ENCODE results near the gene ZNF749.
A peak's percentile ranks its signal among the peaks of the same experiment; 100 is the strongest.

ZNF749 gene

GRCh38 chr19:57435062-57435978, at the start of gene ZNF749:
TSS of gene ZNF749 (plus strand) at chr19:57435325. CDS start at chr19:57435579, 254 bp downstream.
- H3K79me2 ChIP-seq (ENCODE audit: low read length), result peaks cover 45% of the 10 kb centered on the region
- no peaks in the 10 kb centered on the region for H3K9me3 ChIP-seq (replicated peaks; ENCODE audit: insufficient read depth, low read length)
- H3K27ac ChIP-seq (ENCODE audit: low read length), result peak within 1 kb of the TSS; percentile 51; the same call in 1 of the 2 replicates

GRCh38 chr19:57389194-57389729, 45.9 kb upstream of the ZNF749 start:
- Histone ChIP-seq H3K36me3 (replicated peaks; ENCODE audit: insufficient read depth, low read length) (no peaks in the 10 kb centered on the region), H3F3A (ENCODE audit: insufficient read depth, low read length) (peaks cover 5% of the 10 kb centered on the region; the same call in 1 of the 2 replicates), H3K27ac (ENCODE audit: low read length) (no peak overlapping the region), H3K4me2 (ENCODE audit: low read depth, low read length) (peak overlapping the region; percentile 64), H3K9me2 (replicated peaks; ENCODE audit: insufficient read depth, low read length) (no peaks in the 10 kb centered on the region), H4K20me1 (ENCODE audit: insufficient read depth, low read length) (no peaks in the 10 kb centered on the region), H3K9ac (ENCODE audit: low read length) (no peak overlapping the region; the same call in 1 of the 2 replicates), H3K9me3 (replicated peaks; ENCODE audit: insufficient read depth, low read length) (no peaks in the 10 kb centered on the region), H3K4me3 (ENCODE audit: low read length) (peak overlapping the region; percentile 77), H3K27me3 (replicated peaks; ENCODE audit: insufficient read depth, low read length) (no peaks in the 10 kb centered on the region), H2AFZ (ENCODE audit: low read length) (peak overlapping the region; percentile 95), H3K4me1 (ENCODE audit: low read length) (peaks cover 18% of the 10 kb centered on the region), H3K79me2 (ENCODE audit: low read length) (peaks cover 40% of the 10 kb centered on the region)
- TF ChIP-seq CTCF (IDR thresholded peaks at IDR 0.05; ENCODE audit: low read length) (no peak), EZH2 (optimal IDR thresholded peaks at IDR 0.05; ENCODE audit: low read depth, low read length) (no peak), EZH2phosphoT487 (IDR thresholded peaks at IDR 0.05; ENCODE audit: low read length) (no peak)
- DNase-seq, result no peak

More at GRCh38 chr19:57435062-57435978, at the start of gene ZNF749:
- Histone ChIP-seq H4K20me1 (ENCODE audit: insufficient read depth, low read length) (no peaks in the 10 kb centered on the region), H3F3A (ENCODE audit: insufficient read depth, low read length) (no peaks in the 10 kb centered on the region), H3K27me3 (replicated peaks; ENCODE audit: insufficient read depth, low read length) (no peaks in the 10 kb centered on the region), H3K4me3 (ENCODE audit: low read length) (peak within 1 kb of the TSS; percentile 85), H2AFZ (ENCODE audit: low read length) (peak within 1 kb of the TSS; percentile 86), H3K9me2 (replicated peaks; ENCODE audit: insufficient read depth, low read length) (no peaks in the 10 kb centered on the region), H3K4me2 (ENCODE audit: low read depth, low read length) (peak within 1 kb of the TSS; percentile 71), H3K9ac (ENCODE audit: low read length) (peak within 1 kb of the TSS; percentile 69; the same call in 1 of the 2 replicates), H3K4me1 (ENCODE audit: low read length) (peaks cover 9% of the 10 kb centered on the region), H3K36me3 (replicated peaks; ENCODE audit: insufficient read depth, low read length) (no peaks in the 10 kb centered on the region)
- peak; percentile 99 for DNase-seq
- TF ChIP-seq CTCF (IDR thresholded peaks at IDR 0.05; ENCODE audit: low read length) (no peak), EZH2phosphoT487 (IDR thresholded peaks at IDR 0.05; ENCODE audit: low read length) (no peak), EZH2 (optimal IDR thresholded peaks at IDR 0.05; ENCODE audit: low read depth, low read length) (no peak)

- Histone ChIP-seq H3K4me1 (ENCODE audit: low read length) (peaks cover 21% of the 10 kb centered on the region), H3K4me3 (ENCODE audit: low read length) (peak within 1 kb of the TSS; percentile 77), H3K9me3 (replicated peaks; ENCODE audit: insufficient read depth, low read length) (no peaks in the 10 kb centered on the region), H3K27ac (ENCODE audit: low read length) (peak within 1 kb of the TSS; percentile 28; the same call in 1 of the 2 replicates), H3K36me3 (replicated peaks; ENCODE audit: insufficient read depth, low read length) (no peaks in the 10 kb centered on the region), H4K20me1 (ENCODE audit: insufficient read depth, low read length) (no peaks in the 10 kb centered on the region), H3K9ac (ENCODE audit: low read length) (peak within 1 kb of the TSS; percentile 70), H3K79me2 (ENCODE audit: low read length) (peaks cover 43% of the 10 kb centered on the region), H3K9me2 (replicated peaks; ENCODE audit: insufficient read depth, low read length) (no peaks in the 10 kb centered on the region), H3K4me2 (ENCODE audit: low read depth, low read length) (peak within 1 kb of the TSS; percentile 73), H2AFZ (ENCODE audit: low read length) (peak within 1 kb of the TSS; percentile 95), H3K27me3 (replicated peaks; ENCODE audit: insufficient read depth, low read length) (no peaks in the 10 kb centered on the region), H3F3A (ENCODE audit: insufficient read depth, low read length) (peaks cover 5% of the 10 kb centered on the region; the same call in 1 of the 2 replicates)
- DNase-seq, result peak; percentile 97
- TF ChIP-seq EZH2phosphoT487 (IDR thresholded peaks at IDR 0.05; ENCODE audit: low read length) (no peak), CTCF (IDR thresholded peaks at IDR 0.05; ENCODE audit: low read length) (no peak), EZH2 (optimal IDR thresholded peaks at IDR 0.05; ENCODE audit: low read depth, low read length) (no peak)
Observed at GRCh38 chr19:57389730-57390598, 45.2 kb upstream of the ZNF749 start, which contains the start of gene ZNF548. TSS of gene ZNF548 (plus strand) at chr19:57389854. CDS start at chr19:57390100, 246 bp downstream.
